ENCODE results near the gene PAQR4.

The PAQR4 gene

GRCh38 chr16:3010510-3010909 lies 41.4 kb downstream of the PAQR4 start:
- no peak overlapping the region for H3K4me3 ChIP-seq (ENCODE audit: low read depth, low read length)
- in situ Hi-C loops (cut with HindIII; ENCODE audit: low sequenced_read_pairs) = no loop called here
- no peak for DNase-seq (ENCODE audit: low read depth, low spot score)
- TF ChIP-seq CTCF (IDR thresholded peaks at IDR 0.05; ENCODE audit: low read depth, low read length) = no peak

GRCh38 chr16:3012246-3012645 lies 43.1 kb downstream of the PAQR4 start:
- no peak overlapping the region for H3K4me3 ChIP-seq (ENCODE audit: low read depth, low read length)
- DNase-seq (ENCODE audit: low read depth, low spot score) = no peak
- no peak for TF ChIP-seq CTCF (IDR thresholded peaks at IDR 0.05; ENCODE audit: low read depth, low read length)
- in situ Hi-C loops (cut with HindIII; ENCODE audit: low sequenced_read_pairs) = no loop called here

GRCh38 chr16:3012828-3013420 lies 43.8 kb downstream of the PAQR4 start, which contains the start of gene CLDN9:
TSS of gene CLDN9 (plus strand) at chr16:3012923. CDS start at chr16:3013363, 440 bp downstream.
- in situ Hi-C loops (cut with HindIII; ENCODE audit: low sequenced_read_pairs) = no loop called here
- DNase-seq (ENCODE audit: low read depth, low spot score) = no peak
- no peak for TF ChIP-seq CTCF (IDR thresholded peaks at IDR 0.05; ENCODE audit: low read depth, low read length)
- H3K4me3 ChIP-seq (ENCODE audit: low read depth, low read length) = no peak within 1 kb of the TSS

GRCh38 chr16:3013491-3013951 lies 44.4 kb downstream of the PAQR4 start:
- DNase-seq (ENCODE audit: low read depth, low spot score) = no peak
- no peak for TF ChIP-seq CTCF (IDR thresholded peaks at IDR 0.05; ENCODE audit: low read depth, low read length)
- no peak overlapping the region for H3K4me3 ChIP-seq (ENCODE audit: low read depth, low read length)
- in situ Hi-C loops (cut with HindIII; ENCODE audit: low sequenced_read_pairs) = no loop called here

- H3K4me3 ChIP-seq (ENCODE audit: low read depth, low read length) = no peak overlapping the region
- in situ Hi-C loops (cut with HindIII; ENCODE audit: low sequenced_read_pairs) = no loop called here
- no peak for TF ChIP-seq CTCF (IDR thresholded peaks at IDR 0.05; ENCODE audit: low read depth, low read length)
Measured at GRCh38 chr16:3013998-3014690, 45.0 kb downstream of the PAQR4 start.

GRCh38 chr16:3014971-3015370 lies 45.8 kb downstream of the PAQR4 start:
- TF ChIP-seq CTCF (IDR thresholded peaks at IDR 0.05; ENCODE audit: low read depth, low read length) = no peak
- in situ Hi-C loops (cut with HindIII; ENCODE audit: low sequenced_read_pairs) = no loop called here
- no peak overlapping the region for H3K4me3 ChIP-seq (ENCODE audit: low read depth, low read length)
- DNase-seq (ENCODE audit: low read depth, low spot score) = no peak

More at GRCh38 chr16:3013998-3014690, 45.0 kb downstream of the PAQR4 start:
- DNase-seq (ENCODE audit: low read depth, low spot score) = no peak
